NB4 (cell line): ENCODE data around the gene DBX2.

Source experiments
- CTCF ChIP-seq: IDR thresholded peaks from one replicate; pipeline ENCODE4 v1.5.1; 2012; ENCODE audit warnings: low read depth, low read length
- MAX ChIP-seq: IDR thresholded peaks from 2 replicates; pipeline ENCODE4 v1.6.1; 2011; ENCODE audit warnings: low read depth, low read length
- MYC ChIP-seq: IDR thresholded peaks from 2 replicates; pipeline ENCODE4 v1.6.1; 2011; ENCODE audit warnings: low read depth, low read length
- POLR2A ChIP-seq: IDR thresholded peaks from 2 replicates; pipeline ENCODE4 v1.6.1; 2011; ENCODE audit warnings: mild to moderate bottlenecking; ENCODE audit not compliant: insufficient read length; ENCODE audit errors: extremely low read depth

GRCh38 chr12:45050751-45051571, at the start of gene DBX2:
- TF ChIP-seq CTCF (no peak), POLR2A (no peak), MYC (no peak), MAX (no peak)
